Type B pancreatic cell (in vitro differentiated cells): ENCODE measurements around the gene ENTREP1. TPM values are rescaled to one million over a fixed set of nuclear protein-coding genes. Genes with fewer than 3 reads are reported as not detected.

Source experiments
- DNase-seq: peaks from one replicate; pipeline ENCODE4 v3.0.0; 2021; ENCODE audit warnings: mixed read lengths; ENCODE audit not compliant: unreplicated experiment; ENCODE audit errors: extremely low spot score
- H3K27ac Mint-ChIP-seq: 2 replicates; pipeline ENCODE4 v1.8.0; 2021; ENCODE audit warnings: mild to moderate bottlenecking, mixed read lengths
- H3K27me3 Mint-ChIP-seq: 2 replicates; pipeline ENCODE4 v1.8.0; 2021; ENCODE audit warnings: mixed read lengths
- H3K36me3 Mint-ChIP-seq: 2 replicates; pipeline ENCODE4 v1.8.0; 2021; ENCODE audit warnings: mixed read lengths
- H3K4me1 Mint-ChIP-seq: one replicate; pipeline ENCODE4 v1.8.0; 2021; ENCODE audit warnings: mixed read lengths; ENCODE audit not compliant: unreplicated experiment
- H3K4me3 Mint-ChIP-seq: 2 replicates; pipeline ENCODE4 v1.8.0; 2021; ENCODE audit warnings: mild to moderate bottlenecking, mixed read lengths
- H3K9me3 Mint-ChIP-seq: 2 replicates; pipeline ENCODE4 v1.8.0; 2021; ENCODE audit warnings: mixed read lengths
- total RNA-seq: library from RNA; stranded (reverse); gene quantifications from 2 replicates; pipeline ENCODE4 v1.2.1, GENCODE V29; 2021; ENCODE audit warnings: low replicate concordance
- TF ChIP-seq, protein P1 (sequence below): fragments of 200-600 bp; sonication (generic); conservative IDR thresholded peaks from 2 replicates; pipeline ENCODE4 v1.5.0; 2021; ENCODE audit warnings: antibody characterized with exemption, mild to moderate bottlenecking

Gene ENTREP1
- total RNA-seq, 1 donor from 2014 or later: 3.0 TPM

DNA sequence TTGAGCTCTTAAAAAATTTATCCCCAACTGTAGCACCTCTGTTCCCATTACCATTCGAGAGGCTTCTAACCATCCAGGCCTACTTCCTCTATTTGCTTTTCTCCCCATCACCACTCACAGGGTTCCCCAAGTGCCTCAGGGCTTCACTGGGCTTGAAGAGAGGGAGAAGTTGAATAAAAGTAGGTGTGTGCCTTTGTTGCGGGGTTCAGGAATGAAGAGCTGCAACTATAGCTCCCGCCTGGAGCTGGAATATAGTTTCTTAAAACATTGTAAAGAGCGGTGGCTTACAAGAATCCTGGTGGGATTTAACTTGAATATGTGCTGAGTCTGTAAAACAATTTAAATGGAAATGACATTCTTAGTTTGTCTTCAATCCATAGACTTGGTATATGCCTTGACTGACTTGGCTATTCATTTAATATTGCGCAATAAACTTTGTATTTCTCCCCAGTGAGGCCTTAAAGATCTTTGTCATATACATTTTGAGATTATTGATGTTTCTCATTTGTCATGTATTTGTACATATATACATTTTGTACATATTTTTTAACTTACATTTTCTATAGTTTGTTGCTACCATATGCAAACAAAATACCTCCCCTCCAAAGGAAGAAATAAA is 7.2 kb downstream of the ENTREP1 start:
- peaks cover 45% of the 10 kb centered on the region for H3K27me3 Mint-ChIP-seq
- DNase-seq: no peak
- H3K4me1 Mint-ChIP-seq: no peaks in the 10 kb centered on the region
- no peak overlapping the region for H3K27ac Mint-ChIP-seq
- no peaks in the 10 kb centered on the region for H3K9me3 Mint-ChIP-seq
- TF ChIP-seq, protein P1, sequence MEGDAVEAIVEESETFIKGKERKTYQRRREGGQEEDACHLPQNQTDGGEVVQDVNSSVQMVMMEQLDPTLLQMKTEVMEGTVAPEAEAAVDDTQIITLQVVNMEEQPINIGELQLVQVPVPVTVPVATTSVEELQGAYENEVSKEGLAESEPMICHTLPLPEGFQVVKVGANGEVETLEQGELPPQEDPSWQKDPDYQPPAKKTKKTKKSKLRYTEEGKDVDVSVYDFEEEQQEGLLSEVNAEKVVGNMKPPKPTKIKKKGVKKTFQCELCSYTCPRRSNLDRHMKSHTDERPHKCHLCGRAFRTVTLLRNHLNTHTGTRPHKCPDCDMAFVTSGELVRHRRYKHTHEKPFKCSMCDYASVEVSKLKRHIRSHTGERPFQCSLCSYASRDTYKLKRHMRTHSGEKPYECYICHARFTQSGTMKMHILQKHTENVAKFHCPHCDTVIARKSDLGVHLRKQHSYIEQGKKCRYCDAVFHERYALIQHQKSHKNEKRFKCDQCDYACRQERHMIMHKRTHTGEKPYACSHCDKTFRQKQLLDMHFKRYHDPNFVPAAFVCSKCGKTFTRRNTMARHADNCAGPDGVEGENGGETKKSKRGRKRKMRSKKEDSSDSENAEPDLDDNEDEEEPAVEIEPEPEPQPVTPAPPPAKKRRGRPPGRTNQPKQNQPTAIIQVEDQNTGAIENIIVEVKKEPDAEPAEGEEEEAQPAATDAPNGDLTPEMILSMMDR: no peak
- no peak overlapping the region for H3K4me3 Mint-ChIP-seq
- no peaks in the 10 kb centered on the region for H3K36me3 Mint-ChIP-seq

DNA sequence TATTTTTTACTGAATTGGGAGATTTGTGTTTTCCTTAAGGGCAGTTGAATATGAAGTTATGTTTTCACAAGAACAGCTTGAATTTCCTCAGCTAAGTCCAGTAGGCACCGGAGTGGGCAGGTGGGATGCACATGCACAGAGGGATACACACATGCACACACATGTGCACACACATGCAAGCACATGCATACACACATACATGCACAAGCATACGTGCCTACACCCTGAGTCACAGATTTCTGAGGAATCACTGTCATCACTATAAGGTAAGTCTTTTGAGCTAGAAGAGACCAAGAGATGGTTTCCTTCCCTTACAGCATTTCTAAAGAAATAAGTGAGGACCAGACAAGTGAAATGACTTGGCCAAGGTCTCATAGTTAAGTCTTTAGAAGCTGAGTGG is 8.7 kb downstream of the ENTREP1 start:
- H3K4me3 Mint-ChIP-seq: no peak overlapping the region
- H3K27ac Mint-ChIP-seq: no peak overlapping the region
- H3K36me3 Mint-ChIP-seq: no peaks in the 10 kb centered on the region
- no peaks in the 10 kb centered on the region for H3K9me3 Mint-ChIP-seq
- H3K4me1 Mint-ChIP-seq: no peaks in the 10 kb centered on the region
- H3K27me3 Mint-ChIP-seq: peaks cover 29% of the 10 kb centered on the region
- DNase-seq: no peak
- TF ChIP-seq, protein P1: no peak

DNA sequence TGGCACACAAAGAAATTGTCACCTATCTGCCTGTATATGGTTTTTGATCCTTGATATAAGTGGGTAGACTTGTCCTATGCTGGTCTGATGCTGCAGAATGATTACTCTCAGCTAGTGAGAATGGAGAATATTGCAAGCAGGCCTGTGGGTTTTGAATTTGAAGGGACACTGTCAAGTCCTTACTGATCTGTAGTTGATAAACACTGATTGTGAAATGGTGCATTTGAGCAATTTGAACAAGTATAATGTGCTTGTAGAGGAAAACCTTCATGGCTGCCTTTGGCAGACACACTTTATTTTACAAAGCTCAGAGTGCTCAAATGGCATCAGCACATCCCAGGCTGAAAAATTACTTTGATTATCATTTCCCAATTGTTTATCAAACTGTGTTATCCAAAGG is 9.3 kb downstream of the ENTREP1 start:
- Mint-ChIP-seq H3K36me3 (no peaks in the 10 kb centered on the region), H3K27ac (no peak overlapping the region), H3K27me3 (peaks cover 23% of the 10 kb centered on the region), H3K4me3 (no peak overlapping the region), H3K4me1 (no peaks in the 10 kb centered on the region), H3K9me3 (no peaks in the 10 kb centered on the region)
- DNase-seq: no peak
- TF ChIP-seq, protein P1: no peak

DNA sequence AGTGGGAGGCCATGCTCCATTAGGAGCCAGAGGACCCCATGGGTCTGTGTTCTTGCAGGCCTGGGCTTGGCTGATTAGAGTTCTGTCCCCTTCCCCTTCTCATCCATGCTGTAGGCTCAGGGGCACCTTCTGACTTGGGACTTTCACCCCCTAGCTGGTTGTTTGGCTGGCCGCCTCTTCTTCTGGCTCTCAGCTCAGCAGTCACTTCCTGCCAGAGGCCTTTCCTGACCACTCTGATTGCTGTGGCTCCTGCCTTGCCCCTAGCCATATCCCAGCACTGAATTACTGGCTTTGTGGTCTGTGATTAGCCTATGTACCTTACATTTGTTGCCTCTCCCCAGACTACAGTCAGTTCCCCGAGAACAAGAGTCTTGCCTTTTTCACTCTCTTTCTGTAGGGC is 14.6 kb downstream of the ENTREP1 start:
- Mint-ChIP-seq H3K4me1 (no peaks in the 10 kb centered on the region), H3K4me3 (no peak overlapping the region), H3K27me3 (no peaks in the 10 kb centered on the region), H3K36me3 (no peaks in the 10 kb centered on the region), H3K9me3 (no peaks in the 10 kb centered on the region), H3K27ac (no peak overlapping the region)
- no peak for DNase-seq
- TF ChIP-seq, protein P1: no peak

DNA sequence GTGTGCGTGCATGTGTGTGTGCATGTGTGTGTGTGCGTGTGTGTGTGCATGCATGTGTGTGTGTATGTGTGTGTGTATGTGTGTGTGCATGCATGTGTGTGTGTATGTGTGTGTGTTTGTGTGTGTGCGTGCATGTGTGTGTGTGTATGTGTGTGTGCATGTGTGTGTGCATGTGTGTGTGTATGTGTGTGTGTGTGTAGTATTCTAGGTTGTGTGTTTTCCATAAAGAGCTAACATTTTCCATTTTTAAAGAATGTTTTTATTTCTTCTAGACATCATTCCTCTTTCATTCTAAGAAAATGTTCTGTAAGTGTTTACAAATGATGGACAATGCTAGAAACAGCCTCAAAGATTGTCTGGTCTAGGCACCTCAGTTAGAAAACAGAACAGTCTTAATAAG is 15.6 kb downstream of the ENTREP1 start:
- Mint-ChIP-seq H3K27ac (no peak overlapping the region), H3K4me3 (no peak overlapping the region), H3K27me3 (no peaks in the 10 kb centered on the region), H3K4me1 (no peaks in the 10 kb centered on the region), H3K9me3 (no peaks in the 10 kb centered on the region), H3K36me3 (no peaks in the 10 kb centered on the region)
- TF ChIP-seq, protein P1: no peak
- no peak for DNase-seq

DNA sequence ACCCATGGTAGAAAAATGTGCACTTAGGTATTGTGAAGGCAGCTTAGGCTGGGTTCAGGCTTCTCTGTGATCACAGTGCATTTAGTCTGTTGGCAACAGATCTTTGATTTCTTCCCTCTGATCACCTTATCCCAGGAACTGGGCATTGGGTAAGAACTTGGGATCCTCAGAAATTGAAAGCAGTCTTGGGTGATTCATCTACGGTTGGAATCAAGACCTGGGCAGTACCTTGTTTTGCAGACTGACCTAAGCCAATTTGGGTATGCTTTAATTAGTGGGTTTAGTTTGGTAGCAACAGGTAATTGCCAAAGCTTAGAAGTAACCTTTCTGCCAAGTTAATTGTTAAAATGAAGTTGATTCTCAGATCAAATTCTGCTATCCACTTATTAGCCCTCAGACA is 17.8 kb downstream of the ENTREP1 start:
- Mint-ChIP-seq H3K4me1 (no peaks in the 10 kb centered on the region), H3K27me3 (no peaks in the 10 kb centered on the region), H3K27ac (no peak overlapping the region), H3K36me3 (no peaks in the 10 kb centered on the region), H3K4me3 (no peak overlapping the region), H3K9me3 (no peaks in the 10 kb centered on the region)
- DNase-seq: no peak
- TF ChIP-seq, protein P1: no peak
